Epidermal melanocyte (primary cell): ENCODE measurements around the gene PRKAG1.
A peak's percentile ranks its signal among the peaks of the same experiment; 100 is the strongest.

Source experiments
- DNase-seq: peaks from one replicate; pipeline ENCODE4 v3.0.0; 2011; ENCODE audit warnings: low spot score; ENCODE audit not compliant: insufficient read length

The PRKAG1 gene

GRCh38 chr12:48982397-48983080 lies 36.0 kb downstream of the PRKAG1 start:
- DNase-seq = no peak

- no peak for DNase-seq
These were observed 36.8 kb downstream of the PRKAG1 start for GRCh38 chr12:48981757-48982157.

GRCh38 chr12:48980953-48981756 lies 37.4 kb downstream of the PRKAG1 start:
- DNase-seq = no peak

- peak; percentile 19 for DNase-seq
These were observed 38.1 kb downstream of the PRKAG1 start for GRCh38 chr12:48980389-48980952.

- DNase-seq = peak; percentile 32
These were observed 38.8 kb downstream of the PRKAG1 start for GRCh38 chr12:48979602-48980388.

GRCh38 chr12:48978741-48979601 lies 39.6 kb downstream of the PRKAG1 start:
- DNase-seq = peak; percentile 37

- DNase-seq = no peak
These were observed 40.3 kb downstream of the PRKAG1 start, which contains the start of gene WNT1 for GRCh38 chr12:48978291-48978740. TSS of gene WNT1 (plus strand) at chr12:48978322. CDS start at chr12:48978651, 329 bp downstream.

- peak; percentile 57 for DNase-seq
These were observed 41.0 kb downstream of the PRKAG1 start for GRCh38 chr12:48977290-48978281.

- DNase-seq = peak; percentile 32
These were observed 44.5 kb downstream of the PRKAG1 start for GRCh38 chr12:48973941-48974673.

- DNase-seq = peak; percentile 16
These were observed 45.0 kb downstream of the PRKAG1 start for GRCh38 chr12:48973531-48973930.

GRCh38 chr12:48972952-48973483 lies 45.6 kb downstream of the PRKAG1 start:
- DNase-seq = peak; percentile 13

- peak; percentile 14 for DNase-seq
These were observed 46.2 kb downstream of the PRKAG1 start for GRCh38 chr12:48972213-48972951.

GRCh38 chr12:48970702-48971334 lies 47.8 kb downstream of the PRKAG1 start:
- no peak for DNase-seq

GRCh38 chr12:48969833-48970701 lies 48.5 kb downstream of the PRKAG1 start:
- no peak for DNase-seq

- DNase-seq = no peak
These were observed 49.3 kb downstream of the PRKAG1 start for GRCh38 chr12:48969160-48969771.

- DNase-seq = no peak
These were observed 50.1 kb downstream of the PRKAG1 start for GRCh38 chr12:48968467-48968866.
